Pancreas (tissue), 10 donors: ENCODE measurements around the gene C1orf35. TPM values are rescaled to one million over a fixed set of nuclear protein-coding genes. Genes with fewer than 3 reads are reported as not detected.

ENCODE experiments used
- ATAC-seq, 4 donors: fragments of 200-7000 bp; cut with Tn5 transposase; one replicate each; pipeline versions ENCODE4 v1.8.0 to v1.9.1; 2020; ENCODE audit warnings: mild to moderate bottlenecking in 4 of 4, moderate library complexity in 4 of 4
- DNase-seq, 6 donors: peaks; one replicate each; pipeline ENCODE4 v3.0.0-alpha.2; 2020
- FAIRE-seq: peaks from 2 replicates; lab custom pipeline; 2012; peaks lifted over from hg19 to GRCh38; lab: Jason Lieb, UNC
- H3K27ac ChIP-seq, 4 donors: fragments of 200-600 bp; sonication (generic); 1 replicate in 3 of 4; 2 replicates in 1 of 4; pipeline versions ENCODE4 v1.5.0 to v1.8.0; 2020
- H3K27me3 ChIP-seq, 4 donors: fragments of 200-600 bp; one replicate each; pipeline ENCODE4 v1.8.0; 2021
- H3K36me3 ChIP-seq, 3 donors: fragments of 200-600 bp; sonication (generic) in 1 of 3; one replicate each; pipeline versions ENCODE4 v1.5.0 to v1.8.0; 2020 to 2021
- H3K4me1 ChIP-seq, 3 donors: fragments of 200-600 bp; one replicate each; pipeline ENCODE4 v1.8.0; 2021
- H3K4me3 ChIP-seq, 4 donors: fragments of 200-600 bp; sonication (generic) in 2 of 4; one replicate each; pipeline versions ENCODE4 v1.5.0 to v1.8.0; 2020 to 2021
- H3K9me3 ChIP-seq, 4 donors: fragments of 200-600 bp; one replicate each; pipeline ENCODE4 v1.8.0; 2021
- CTCF ChIP-seq, 4 donors: fragments of 200-600 bp; sonication (generic) in 3 of 4; IDR thresholded peaks; one replicate each; pipeline versions ENCODE4 v1.5.0 to v1.8.0; 2021; ENCODE audit warnings: antibody characterized with exemption in 4 of 4
- WGBS, 2 donors: extraction: QIAGEN DNeasy Blood & Tissue Kit; methylation state at CpG; one replicate each; pipeline ENCODE4 v1.1.7; 2013; 5-methylcytosine and 5-hydroxymethylcytosine counted together
- intact Hi-C, 3 donors: fragments of 100-400 bp; cut with DNase I; formaldehyde crosslinking; loops; one replicate each; pipeline versions ENCODE4 v1.11.1 to v1.14.2; 2022
- polyA plus RNA-seq, 2 donors: library from polyadenylated mRNA; stranded (reverse); fragments of 200-250 nt; gene quantifications; one replicate each; pipeline ENCODE4 v1.2.3, GENCODE V29; 2013
- total RNA-seq, 6 donors: library from RNA; stranded (reverse); fragmentation: NEBNext Ultra II Directional in 4 of 6; extraction: Animal tissue kit (Norgen Biotek cat#: 25700) in 4 of 6; gene quantifications; one replicate each; pipeline versions ENCODE4 v1.2.1 to v1.2.4, GENCODE V29; 2021 to 2023
- donor health status: healthy with polysubstance abuse.
- donor health status: DM: no; HTN: no; CAD: no; lungs with moderate emphysema.
- donor health status: DM: no; HTN: no; CAD: no.
- donor health status: control.
- donor health status: control.
- donor health status: Bipolar disorder and iron deficiency.
- donor health status: DM: yes; HTN: yes; CAD: no.
- donor health status: DM: no; HTN: no; CAD: no.
- donor health status: DM: no; HTN: no; CAD: no.
- donor health status: DM: yes; HTN: yes; CAD: no.

C1orf35 gene
- total and polyA plus RNA-seq, 8 donors: 6.3 to 33.2 (median 8.3) TPM

- DNase-seq (peak in 4 of 6 donors; percentile 44 to 81 (median 60)), FAIRE-seq (no peak), ATAC-seq (peak; percentile 26 to 60 (median 32))
- H3K9me3 ChIP-seq: no peaks in the 10 kb centered on the region
- peak overlapping the region; percentile 25 to 57 (median 36) for H3K27ac ChIP-seq
- no peak for TF ChIP-seq CTCF (IDR thresholded peaks at IDR 0.05)
- no peak overlapping the region for H3K4me3 ChIP-seq
- no peaks in the 10 kb centered on the region for H3K4me1 ChIP-seq
- no peaks in the 10 kb centered on the region for H3K27me3 ChIP-seq
- peaks cover 0 to 23% (median 0%) of the 10 kb centered on the region in 3 donors for H3K36me3 ChIP-seq
- intact Hi-C loops: no loop called here
- WGBS, 2 donors: 39 to 57% methylated on average over 11 to 17 of the region's 17 CpGs
Observed at GRCh38 chr1:228150461-228151179, 47.5 kb upstream of the C1orf35 start.

- Histone ChIP-seq H3K27ac (peak overlapping the region; percentile 25 to 57 (median 36)), H3K36me3 (peaks cover 0 to 23% (median 0%) of the 10 kb centered on the region in 3 donors), H3K9me3 (no peaks in the 10 kb centered on the region), H3K4me3 (no peak overlapping the region), H3K27me3 (no peaks in the 10 kb centered on the region), H3K4me1 (no peaks in the 10 kb centered on the region)
- 73 to 74% methylated on average over 7 of the region's 7 CpGs for WGBS, 2 donors
- intact Hi-C loops: no loop called here
- DNase-seq (peak in 3 of 6 donors; percentile 27 to 79 (median 57)), ATAC-seq (peak in 3 of 4 donors; percentile 2 to 11 (median 4)), FAIRE-seq (no peak)
- TF ChIP-seq CTCF (IDR thresholded peaks at IDR 0.05): no peak
Observed at GRCh38 chr1:228150120-228150460, 47.0 kb upstream of the C1orf35 start.

DNA sequence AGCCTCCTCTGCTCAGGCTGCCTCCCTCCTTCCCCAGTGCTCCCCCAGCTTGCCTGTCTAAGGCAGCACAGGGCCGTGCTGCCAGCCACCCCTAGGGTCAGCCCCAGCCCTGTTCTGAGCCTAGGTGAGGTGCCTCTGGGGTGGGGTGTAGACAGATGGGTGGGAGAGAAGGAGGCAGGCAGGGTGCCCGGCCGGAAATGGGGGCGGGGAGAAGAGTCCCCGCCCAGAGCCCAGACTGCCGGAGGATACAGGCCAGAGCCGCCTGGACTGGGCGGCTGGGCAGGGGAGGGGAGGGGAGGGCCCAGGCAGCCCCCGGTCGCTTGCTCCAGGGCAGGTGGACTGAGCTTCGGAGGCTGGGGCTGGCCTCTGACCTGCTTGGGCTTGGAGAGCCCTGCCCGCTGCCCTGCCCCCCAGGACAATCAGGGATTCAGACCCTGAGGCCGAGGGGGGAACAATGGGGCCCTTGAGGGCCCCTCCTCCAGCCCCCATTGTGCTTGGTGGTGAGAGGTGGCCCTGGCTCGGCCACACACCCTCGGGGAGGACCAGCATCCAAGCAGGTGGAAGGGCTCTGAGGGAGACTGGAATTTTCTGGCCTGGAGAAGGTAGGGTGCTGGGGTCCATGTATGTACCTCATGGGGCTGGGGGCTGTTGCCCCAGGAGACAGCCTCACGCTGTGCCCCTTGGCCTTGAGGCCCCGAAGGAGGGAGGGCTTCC is 46.4 kb upstream of the C1orf35 start, which contains the start of gene GJC2:
Gene GJC2, plus strand, starts transcription at position 525 of the 714 bp plus-strand sequence. CDS start 7,829 bp downstream, outside the sequence.
- H3K36me3 ChIP-seq: peaks cover 0 to 23% (median 0%) of the 10 kb centered on the region in 3 donors
- no peaks in the 10 kb centered on the region for H3K27me3 ChIP-seq
- intact Hi-C loops: no loop called here
- H3K9me3 ChIP-seq: no peaks in the 10 kb centered on the region
- ATAC-seq (peak in 3 of 4 donors; percentile 13 to 31 (median 23)), DNase-seq (peak in 3 of 6 donors; percentile 29 to 71 (median 49)), FAIRE-seq (no peak)
- no peaks in the 10 kb centered on the region for H3K4me1 ChIP-seq
- no peak for TF ChIP-seq CTCF (IDR thresholded peaks at IDR 0.05)
- no peak within 1 kb of the TSS for H3K4me3 ChIP-seq
- WGBS, 2 donors: 71 to 76% methylated on average over 13 to 17 of the region's 17 CpGs
- peak within 1 kb of the TSS; percentile 25 to 57 (median 36) for H3K27ac ChIP-seq

DNA sequence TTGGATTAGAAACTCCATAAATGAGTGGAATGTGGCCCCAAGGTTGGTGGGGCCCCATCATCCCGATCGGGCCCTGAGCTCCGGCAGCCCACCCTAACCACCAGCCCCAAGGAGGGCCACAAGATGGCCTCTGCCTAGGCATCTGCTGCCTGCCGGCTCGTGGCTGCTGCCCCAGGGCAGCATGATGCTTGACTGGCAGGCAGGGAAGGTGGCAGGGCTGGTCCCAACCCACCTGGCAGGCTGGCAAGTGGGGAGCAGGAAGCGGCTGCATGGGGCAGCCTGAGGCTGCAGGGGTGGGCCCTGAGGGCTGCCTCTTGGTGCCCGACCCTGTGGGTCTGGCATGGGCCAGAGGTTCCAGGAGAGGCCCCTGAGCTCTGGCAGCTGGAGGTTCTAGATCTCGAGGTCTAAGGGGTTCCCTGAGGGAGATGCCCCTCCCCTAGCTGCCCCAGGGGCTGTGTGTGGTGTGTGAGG is 45.8 kb upstream of the C1orf35 start:
- WGBS, 2 donors: 74 to 79% methylated on average over 8 of the region's 8 CpGs
- no peak for TF ChIP-seq CTCF (IDR thresholded peaks at IDR 0.05)
- no peaks in the 10 kb centered on the region for H3K9me3 ChIP-seq
- intact Hi-C loops: no loop called here
- peaks cover 0 to 1% (median 0%) of the 10 kb centered on the region in 3 donors for H3K4me1 ChIP-seq
- no peaks in the 10 kb centered on the region for H3K27me3 ChIP-seq
- DNase-seq: peak in 3 of 6 donors; percentile 10 to 73 (median 20)
- no peak for FAIRE-seq
- ATAC-seq: no peak
- peak overlapping the region in 1 of 4 donors; percentile 13 for H3K27ac ChIP-seq
- no peak overlapping the region for H3K4me3 ChIP-seq
- peaks cover 0 to 23% (median 0%) of the 10 kb centered on the region in 3 donors for H3K36me3 ChIP-seq
